T-helper 1 cell treated with Interleukin-12 subunit alpha and Interleukin-12 subunit beta and Interleukin-4 antibody, amounts not matched to agents 30 ng/mL and 1 ng/mL, for 36 hours (primary cell): ENCODE measurements around the gene UBA7. TPM values are rescaled to one million over a fixed set of nuclear protein-coding genes. Genes with fewer than 3 reads are reported as not detected.
"Not testable (repeated sequence)": the region's sequence is repeated elsewhere in the genome, so short reads cannot be mapped to it uniquely, and the experiment has no call there.

Source experiments
- intact Hi-C: fragments of 100-400 bp; cut with micrococcal nuclease; formaldehyde crosslinking; loops from one replicate; pipeline ENCODE4 v1.15.1; 2024
- total RNA-seq: library from RNA; stranded (reverse); gene quantifications from 2 replicates; pipeline ENCODE4 v1.2.3, GENCODE V29; 2022

UBA7 gene, protein sequence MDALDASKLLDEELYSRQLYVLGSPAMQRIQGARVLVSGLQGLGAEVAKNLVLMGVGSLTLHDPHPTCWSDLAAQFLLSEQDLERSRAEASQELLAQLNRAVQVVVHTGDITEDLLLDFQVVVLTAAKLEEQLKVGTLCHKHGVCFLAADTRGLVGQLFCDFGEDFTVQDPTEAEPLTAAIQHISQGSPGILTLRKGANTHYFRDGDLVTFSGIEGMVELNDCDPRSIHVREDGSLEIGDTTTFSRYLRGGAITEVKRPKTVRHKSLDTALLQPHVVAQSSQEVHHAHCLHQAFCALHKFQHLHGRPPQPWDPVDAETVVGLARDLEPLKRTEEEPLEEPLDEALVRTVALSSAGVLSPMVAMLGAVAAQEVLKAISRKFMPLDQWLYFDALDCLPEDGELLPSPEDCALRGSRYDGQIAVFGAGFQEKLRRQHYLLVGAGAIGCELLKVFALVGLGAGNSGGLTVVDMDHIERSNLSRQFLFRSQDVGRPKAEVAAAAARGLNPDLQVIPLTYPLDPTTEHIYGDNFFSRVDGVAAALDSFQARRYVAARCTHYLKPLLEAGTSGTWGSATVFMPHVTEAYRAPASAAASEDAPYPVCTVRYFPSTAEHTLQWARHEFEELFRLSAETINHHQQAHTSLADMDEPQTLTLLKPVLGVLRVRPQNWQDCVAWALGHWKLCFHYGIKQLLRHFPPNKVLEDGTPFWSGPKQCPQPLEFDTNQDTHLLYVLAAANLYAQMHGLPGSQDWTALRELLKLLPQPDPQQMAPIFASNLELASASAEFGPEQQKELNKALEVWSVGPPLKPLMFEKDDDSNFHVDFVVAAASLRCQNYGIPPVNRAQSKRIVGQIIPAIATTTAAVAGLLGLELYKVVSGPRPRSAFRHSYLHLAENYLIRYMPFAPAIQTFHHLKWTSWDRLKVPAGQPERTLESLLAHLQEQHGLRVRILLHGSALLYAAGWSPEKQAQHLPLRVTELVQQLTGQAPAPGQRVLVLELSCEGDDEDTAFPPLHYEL
- 272 and 275 TPM in 2 replicates for total RNA-seq

DNA sequence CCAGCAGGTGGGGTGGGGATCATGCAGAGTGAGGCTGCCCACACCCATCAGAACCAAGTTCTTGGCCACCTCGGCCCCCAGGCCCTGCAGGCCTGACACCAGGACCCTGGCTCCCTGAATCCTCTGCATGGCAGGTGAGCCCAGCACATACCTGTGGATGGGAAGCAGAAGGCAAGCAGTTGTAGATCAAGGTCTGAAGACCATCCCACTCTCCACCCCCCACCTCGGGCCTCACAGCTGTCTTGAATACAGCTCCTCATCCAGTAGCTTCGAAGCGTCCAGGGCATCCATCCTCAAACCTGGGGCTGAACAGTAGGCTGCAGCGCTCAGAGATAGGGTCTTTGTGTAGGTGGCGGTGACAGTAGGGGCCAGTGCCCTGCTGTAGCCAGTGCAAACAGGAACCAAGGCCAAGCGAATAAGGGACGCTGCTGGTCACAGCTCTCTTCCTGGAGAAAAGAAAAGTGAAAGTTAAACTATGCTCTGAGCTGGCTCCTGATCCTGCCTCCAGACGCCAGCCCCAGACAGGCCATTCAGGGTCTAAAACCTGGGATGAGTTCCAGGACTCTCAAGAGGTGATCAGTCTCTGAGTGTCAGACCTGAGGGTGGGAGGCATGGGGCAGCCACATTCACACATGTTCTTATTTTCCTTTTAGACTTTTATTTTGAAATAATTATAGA is at the start of gene UBA7:
TSS of gene UBA7 (minus strand) at position 457 of the 678 bp plus-strand sequence. CDS start at position 291, 166 bp downstream.
- intact Hi-C loops = loop anchor here (1.0 kb wide), 3 partner anchors 10 to 27 kb away; partner anchors contain the start of genes INKA1 and IP6K1

DNA sequence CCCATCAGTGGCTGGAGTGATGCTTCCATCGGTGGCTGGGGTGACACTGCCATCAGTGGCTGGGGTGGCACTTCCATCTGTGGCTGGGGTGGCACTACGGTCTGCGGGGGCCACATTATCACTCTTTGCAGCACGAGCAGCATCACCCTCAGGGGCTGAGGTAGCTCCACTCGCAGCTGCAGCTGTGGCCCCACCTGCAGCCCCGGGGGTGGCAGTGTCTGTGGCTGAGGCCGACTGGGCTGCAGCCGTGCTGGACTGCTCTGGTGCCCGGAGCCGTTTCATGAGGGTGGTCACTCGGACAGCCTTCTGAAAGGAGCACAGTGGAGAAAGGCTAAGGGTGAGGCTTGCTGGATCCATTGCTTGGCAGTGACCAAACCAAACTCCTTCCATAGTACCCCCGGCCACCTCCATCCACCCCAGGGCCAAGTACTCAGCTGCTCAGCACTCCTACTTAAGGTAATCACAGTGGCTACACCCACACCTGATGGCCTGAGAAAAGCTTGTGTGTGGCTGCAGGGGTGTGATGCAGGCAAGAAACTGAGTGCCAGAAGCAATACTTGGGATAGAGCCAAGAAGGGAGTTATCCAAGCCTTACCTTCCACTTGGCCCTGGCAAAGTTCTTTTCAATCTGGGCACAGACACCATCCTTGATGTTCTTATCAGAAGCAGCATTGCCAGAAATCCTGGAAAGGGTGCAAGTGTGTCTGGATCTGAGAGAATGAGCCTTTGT is 46.0 kb upstream of the UBA7 start:
- intact Hi-C loops = loop anchor here (5.0 kb wide), 2 partner anchors 368 to 438 kb away; partner anchors contain the start of genes HYAL3 and NAA80

DNA sequence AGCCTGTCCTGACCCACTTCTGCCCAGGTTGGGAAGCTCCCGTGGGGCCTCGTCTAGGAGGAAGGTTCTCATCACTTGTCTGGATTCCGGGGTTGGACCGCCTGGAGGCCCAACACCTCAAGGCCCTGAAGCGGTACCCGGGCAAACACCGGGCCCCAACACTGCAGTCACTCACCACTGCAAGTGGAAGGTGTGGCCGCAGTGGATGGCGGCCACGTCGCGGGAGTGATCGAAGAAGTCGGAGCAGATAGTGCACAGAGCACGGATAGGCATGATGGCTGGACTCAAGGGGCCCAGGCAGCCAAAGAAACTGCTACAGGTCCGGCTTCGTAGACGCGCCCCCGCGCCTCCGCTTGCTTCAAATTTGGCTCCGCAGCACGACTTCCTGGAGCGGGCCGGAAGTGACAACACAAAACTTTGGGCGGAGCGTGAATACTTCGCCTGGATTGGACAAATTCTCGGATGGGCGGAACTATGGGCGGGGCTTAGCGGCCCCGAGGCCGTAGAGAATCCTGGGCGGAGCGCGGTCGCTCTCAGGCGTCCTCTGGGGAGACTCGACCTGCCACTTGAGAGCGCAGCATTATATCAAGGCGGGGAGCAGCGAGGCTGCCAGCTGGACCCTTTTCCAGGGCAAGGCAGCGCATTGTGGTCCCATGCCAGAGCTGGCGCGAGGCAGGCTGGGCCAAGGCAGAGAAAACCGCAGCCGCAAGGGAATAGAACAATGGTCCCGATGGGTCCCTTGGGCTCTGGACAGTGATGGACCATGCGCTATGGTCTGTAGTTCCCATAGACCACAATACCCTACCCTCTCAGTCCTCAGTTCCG is 42.6 kb upstream of the UBA7 start, which contains the start of gene TRAIP:
TSS of gene TRAIP (minus strand) at position 384 of the 825 bp plus-strand sequence. CDS start at position 273, 111 bp downstream.
- intact Hi-C loops = loop anchor here (1.0 to 5.0 kb wide), 13 partner anchors 50 to 690 kb away; partner anchors contain the start of genes AMIGO3, APEH, CCDC71 and HYAL3

DNA sequence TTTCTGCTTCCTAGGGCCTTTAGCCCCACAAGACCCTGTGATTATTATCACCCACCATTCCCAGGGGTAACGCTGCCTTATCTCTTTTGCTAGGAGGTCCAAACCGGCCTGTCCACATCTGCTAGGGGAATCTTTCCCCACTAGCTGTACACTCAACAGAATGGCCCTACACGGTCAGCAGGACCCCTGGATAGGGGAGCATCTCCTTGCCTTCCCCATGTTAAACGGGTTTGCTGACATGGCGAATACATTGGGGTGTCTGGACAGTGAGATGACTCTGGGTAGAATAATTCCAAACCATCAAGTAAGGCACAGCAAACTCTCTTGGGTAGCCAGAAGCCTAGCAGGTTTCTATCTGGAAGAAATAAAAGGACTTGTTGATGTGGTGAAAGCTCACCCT is 41.9 kb upstream of the UBA7 start:
- intact Hi-C loops = loop anchor here (1.0 to 5.0 kb wide), 13 partner anchors 51 to 689 kb away; partner anchors contain the start of genes AMIGO3, APEH, CCDC71 and HYAL3

DNA sequence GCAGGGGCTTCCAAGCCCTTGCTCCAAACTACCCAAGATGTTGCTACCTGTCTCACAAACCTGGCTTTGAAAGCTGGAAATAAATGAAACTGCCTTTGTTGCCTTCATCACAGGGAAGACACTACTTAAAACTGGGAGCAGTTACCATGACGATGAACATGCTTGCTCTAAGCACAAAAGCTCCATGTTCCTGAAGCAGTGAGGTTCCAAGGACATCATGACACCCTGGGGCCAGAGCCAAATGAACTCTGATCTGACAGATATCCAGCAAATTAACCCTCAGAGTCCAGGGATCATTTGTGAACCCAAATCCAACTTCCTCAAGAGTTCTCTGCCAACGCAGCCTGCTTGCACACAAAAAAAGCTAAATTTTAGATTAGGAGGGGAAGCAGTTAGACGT is 31.9 kb upstream of the UBA7 start:
- intact Hi-C loops = no loop called here

DNA sequence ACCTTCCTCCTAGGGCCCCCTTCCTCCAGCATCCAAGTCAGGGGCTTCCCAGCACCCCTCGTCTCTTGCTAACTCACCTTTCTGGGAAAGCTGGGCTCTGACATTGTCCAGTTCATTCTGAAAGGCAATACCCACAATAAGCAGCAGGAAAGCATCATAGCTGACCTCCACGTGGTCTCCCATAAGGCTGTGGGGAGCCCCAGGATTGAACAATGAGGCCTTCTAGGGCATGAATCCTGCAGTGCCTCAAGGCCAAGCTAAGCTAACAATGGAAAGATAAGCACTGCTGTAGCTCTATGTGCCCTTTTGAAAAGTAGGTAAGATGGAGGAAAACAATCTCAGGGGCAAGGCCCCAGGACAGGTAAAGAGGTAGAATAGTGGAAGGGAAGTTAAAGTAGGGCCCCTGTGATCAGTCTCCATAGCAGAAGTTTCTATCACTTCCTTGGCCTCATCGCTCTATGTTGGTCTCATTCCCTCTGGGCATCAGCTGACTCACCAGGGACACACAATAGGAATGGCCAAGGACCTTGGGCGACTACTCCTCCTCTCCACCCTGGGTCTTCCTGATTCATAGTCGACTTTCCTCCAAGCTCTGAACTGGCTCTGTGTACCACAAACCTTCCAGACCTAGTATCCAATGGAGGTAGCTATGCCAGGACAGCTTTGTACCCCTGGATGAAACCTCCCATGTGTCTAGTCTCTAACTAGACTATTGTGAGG is 30.9 kb upstream of the UBA7 start:
- intact Hi-C loops = no loop called here

DNA sequence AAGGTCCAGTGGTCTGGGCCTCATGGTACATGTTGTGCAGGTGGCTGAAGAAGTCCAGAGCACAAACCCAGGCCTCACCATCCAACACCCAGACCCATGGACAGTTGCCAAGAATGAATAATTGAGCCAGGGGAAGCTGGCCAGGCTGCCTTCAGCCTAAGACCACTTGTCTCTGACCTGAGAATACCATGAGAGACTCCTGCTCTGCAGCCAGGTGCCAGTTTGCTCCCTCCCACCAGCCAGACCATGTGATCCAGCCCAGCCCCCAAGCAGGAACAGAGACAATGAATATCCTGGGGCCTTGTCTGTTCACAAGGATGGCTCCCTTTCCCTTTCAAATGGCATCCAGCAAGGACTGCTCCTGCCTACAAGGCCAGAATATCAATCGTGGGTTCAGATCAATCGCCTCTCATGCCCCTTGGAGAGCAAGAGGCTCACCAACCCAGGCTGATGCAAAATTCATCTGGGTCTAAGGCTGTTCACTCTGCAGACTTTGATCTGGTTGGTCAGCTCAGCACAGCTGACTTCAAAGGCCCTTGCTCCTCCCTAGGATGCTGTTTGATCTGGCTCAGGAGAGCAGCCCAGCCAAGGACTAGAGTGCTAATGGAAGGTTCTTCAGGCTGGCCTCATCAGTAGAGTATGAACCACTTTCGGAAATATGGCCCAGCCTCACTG is 29.2 kb upstream of the UBA7 start:
- intact Hi-C loops = no loop called here

DNA sequence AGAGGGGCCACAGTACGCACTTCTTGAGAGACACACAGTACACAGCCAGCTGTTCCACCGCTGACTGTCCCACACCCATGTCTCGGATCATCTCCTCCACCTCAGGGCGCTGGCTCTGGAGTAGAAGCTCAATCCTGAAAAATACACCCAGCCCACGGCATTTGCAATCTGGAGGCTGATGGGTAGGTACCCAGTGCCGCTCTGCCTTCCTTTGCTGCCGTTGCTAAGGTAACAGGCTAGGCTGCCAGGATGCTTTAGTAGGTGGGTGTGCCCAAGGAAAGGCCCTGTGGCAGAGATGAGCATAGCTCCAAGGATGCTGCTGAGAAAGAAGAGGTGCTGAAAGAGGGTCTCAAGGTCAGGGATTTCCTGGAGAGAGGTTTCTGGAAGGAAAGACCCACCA is 28.1 kb upstream of the UBA7 start:
- intact Hi-C loops = no loop called here

DNA sequence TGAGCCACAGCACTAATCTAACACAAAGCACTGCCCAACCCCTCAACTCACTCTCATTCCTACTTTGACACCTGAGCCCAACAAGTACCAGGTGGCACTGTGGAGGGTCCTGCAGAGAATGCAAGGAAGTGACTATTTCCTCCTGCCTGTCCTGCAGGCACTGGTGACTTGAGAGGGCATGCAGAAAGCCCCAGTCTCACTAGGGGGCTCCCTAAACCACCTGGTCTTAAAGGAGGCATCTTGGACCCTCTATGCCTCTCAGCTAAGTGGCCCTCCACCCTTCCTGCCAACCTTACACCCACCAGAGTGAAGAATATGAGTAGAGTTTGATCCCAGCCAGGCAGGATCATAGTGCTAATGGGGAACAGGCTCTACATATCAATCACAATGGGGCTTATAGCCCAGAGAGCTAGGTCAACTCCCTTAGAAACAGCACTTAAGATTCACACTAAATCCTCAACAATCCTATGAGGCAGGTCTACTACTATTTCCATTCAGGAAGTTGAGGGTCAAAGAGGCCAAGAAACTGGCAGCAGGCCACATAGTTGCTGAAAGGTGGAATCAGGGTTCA is 27.5 kb upstream of the UBA7 start:
- intact Hi-C loops = no loop called here

DNA sequence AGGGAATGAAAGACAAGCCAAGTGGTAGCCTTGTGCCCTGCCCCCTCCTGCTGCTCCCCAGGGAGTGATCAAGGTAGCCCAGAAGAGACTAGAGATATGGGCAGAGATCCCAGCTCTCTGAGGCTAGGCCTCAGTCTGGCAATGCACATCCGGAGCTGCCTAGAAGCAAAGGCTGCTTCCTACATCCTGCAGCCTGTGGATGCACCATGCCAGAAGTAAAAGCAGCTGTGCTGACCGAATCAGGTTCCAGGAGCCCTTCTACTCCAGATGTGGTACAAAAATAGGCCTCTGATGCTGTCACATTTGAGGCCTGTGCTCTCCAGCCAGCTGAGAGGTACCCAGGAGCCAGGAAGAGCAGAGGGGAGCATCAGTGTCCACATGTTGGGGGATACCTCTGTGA is 26.6 kb upstream of the UBA7 start:
- intact Hi-C loops = no loop called here

DNA sequence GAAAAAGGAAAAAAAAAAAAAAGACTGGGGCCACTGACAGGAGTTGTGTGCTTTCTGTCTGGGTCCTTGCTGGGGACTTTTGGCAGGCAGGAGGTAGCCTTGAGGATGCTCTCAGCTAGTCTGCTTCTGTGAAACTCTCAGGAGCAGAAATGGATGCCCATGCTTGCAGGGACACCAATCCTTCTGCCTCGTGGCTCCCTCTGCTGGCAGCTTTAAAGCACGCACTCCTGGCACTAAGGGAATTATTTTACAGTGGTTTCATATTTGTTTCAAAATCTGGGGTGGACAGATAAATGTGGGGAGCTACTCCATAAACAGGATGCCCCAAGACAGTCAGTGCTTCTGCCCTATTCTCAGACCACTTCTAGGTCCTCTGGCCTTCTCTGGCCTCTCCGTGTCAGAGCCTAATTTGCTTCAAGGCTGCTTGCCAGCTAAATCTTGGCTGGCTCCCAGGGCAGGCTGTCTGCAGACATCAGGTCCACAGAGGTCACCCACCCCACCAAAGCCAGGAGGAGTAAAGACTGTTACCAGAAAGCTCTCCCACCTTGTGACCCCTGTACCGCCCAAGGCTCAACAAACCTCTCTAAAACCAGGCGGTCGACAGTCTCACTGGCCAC is 25.5 kb upstream of the UBA7 start:
- intact Hi-C loops = loop anchor here (1.0 kb wide), 7 partner anchors 26 to 300 kb away; partner anchors contain the start of genes AMIGO3, IP6K1 and UBA7

DNA sequence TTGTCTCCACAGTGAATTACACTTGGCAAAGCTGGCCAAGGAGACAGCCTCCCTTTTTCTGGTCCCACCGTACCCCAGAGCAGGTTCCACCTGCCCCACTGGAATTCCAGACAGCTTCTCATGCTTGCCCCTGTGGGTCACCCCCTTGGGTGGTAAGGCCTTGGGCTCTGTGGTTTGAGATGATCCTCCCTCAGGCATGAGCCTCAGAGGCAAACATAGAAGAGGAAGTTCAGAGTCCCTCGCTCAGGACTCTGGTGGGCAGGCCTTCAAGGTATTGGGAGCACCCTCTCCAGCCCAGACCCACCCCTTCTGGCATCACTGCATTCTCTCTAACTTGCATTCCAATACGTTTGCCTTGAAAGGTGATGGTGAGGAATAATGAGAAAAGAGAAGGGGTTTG is 17.6 kb upstream of the UBA7 start:
- intact Hi-C loops = no loop called here

DNA sequence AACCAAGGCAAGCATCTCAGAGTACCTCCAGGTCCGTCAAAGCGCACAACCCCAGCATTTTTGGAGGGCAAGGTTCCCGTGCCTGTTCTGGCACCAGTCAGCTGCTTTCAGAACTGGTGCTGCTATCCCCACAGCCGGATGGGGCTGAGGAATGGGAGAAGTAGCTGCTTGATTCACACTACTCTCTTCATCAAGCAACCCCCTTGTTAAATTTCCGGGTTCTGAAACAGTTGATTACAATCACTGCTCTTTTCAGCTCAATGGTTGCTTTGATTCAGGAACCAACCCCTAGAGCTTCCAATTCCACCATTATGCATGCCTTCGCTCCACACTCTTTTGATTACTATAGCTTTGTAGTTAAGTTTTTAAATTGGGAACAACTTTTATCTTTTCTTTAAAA is 12.3 kb upstream of the UBA7 start:
- intact Hi-C loops = no loop called here

DNA sequence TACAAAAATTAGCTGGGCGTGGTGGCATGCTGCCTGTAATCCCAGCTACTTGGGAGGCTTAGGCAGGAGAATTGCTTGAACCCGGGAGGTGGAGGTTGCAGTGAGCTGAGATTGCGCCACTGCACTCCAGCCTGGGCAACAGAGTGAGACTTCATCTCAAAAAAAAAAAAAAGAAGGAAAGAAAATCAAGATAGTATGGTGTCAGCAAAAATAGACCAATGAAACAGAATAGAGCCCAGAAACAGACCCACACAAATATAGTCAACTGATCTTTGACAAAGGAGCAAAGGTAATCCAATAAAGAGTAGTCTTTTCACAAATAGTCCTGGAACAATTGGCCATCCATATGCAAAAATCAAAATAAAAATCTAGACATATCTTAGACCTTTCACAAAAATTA is 9.4 kb upstream of the UBA7 start:
- intact Hi-C loops = not testable (repeated sequence)

DNA sequence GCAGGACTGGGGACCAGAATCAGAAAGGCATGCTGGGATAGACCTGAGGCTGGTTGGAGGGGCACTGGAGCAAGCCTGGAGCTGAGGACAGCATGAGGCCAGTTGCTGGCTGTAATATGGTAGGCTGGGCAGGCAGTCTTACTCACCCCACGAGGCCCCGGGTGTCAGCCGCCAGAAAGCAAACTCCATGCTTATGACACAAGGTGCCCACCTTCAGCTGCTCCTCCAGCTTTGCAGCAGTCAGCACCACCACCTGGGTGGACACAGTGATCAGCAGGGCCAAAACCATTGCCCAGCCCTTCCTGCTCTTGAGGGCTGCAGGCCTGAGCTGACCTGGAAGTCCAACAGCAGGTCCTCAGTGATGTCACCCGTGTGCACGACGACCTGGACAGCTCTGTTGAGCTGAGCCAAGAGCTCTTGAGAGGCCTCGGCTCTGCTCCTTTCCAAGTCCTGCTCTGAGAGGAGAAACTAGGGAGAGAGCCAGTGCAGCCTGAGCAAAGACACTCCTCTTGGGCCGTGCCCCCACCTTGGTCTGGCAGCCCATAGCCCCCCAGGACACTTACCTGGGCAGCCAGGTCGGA is 747 bp downstream of the UBA7 start:
- intact Hi-C loops = loop anchor here (1.0 kb wide), 3 partner anchors 10 to 27 kb away; partner anchors contain the start of genes INKA1 and IP6K1

DNA sequence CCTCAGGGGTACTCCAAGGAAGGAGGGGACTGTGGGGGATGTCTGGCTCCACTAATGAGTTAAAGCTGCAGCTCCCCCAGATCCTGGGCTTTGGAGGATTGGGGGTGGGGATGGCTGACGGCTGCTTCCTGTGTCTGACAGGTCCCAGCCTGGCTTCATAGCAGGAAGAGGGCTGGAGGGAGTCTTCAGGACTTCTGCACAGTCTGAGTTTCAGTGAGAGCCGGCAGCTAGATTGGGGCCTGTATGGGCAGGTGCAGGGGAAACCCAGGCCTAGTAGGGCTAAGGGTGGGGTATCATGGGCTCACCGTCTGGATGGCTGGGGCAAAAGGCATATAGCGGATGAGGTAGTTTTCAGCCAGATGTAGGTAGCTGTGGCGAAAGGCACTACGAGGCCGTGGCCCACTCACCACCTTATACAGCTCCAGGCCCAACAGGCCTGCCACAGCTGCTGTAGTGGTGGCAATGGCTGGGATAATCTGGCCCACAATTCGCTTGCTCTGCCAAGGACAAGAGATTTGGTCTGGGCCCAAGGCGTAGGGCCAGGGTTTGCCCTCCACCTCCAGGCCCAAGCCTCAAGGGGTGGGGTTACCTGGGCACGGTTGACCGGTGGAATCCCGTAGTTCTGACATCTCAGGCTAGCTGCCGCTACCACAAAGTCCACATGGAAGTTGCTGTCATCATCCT is 6.2 kb downstream of the UBA7 start:
- intact Hi-C loops = no loop called here
